ENCODE data around the gene LRRC57. TPM values are rescaled to one million over a fixed set of nuclear protein-coding genes. Genes with fewer than 3 reads are reported as not detected.

Gene LRRC57
- total RNA-seq, 1 experiment from 2014 or later, result 32.3 TPM

GRCh38 chr15:42549741-42550392 lies 1.3 kb upstream of the LRRC57 start:
- DNase-seq (ENCODE audit: low read depth), result no peak

DNA sequence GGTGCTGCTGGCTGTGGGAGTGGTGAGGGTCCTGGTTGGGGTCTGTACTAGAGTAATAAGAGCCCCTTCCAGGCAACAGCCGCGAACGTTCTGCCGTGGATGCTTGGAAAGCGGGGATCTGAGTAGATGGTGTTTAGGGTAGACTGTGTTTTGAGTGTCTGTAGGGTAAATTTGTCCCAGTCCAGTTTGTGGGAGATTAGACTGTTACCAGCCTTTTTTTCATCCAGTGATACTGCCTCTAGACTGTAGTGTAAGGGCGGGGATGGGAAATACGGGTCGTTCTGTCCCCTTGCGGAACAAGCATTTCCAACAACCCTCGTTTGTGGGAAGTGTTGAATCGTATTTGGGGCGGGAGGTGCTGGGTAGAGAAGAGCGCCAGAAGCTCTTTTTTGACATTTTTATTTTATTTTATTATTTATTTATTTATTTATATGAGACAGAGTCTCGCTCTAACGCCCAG lies 469 bp upstream of the LRRC57 start:
- DNase-seq (ENCODE audit: low read depth), result peak; percentile 54

DNA sequence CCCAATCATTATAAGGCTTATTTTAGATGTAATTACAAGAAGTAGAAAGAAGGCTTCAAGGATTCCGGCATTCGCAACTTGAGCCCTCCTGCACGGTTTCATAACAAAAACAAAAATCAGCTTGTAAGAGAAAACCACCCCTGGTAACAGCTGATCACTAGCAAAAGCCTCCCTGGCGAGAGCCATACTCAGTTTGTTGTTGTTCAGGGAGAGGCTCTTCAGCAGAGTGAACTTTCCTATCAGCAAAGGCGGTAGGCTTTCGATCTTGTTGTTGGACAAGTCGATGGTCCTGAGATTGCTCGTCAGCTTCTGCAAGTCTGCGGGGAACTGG lies 710 bp downstream of the LRRC57 start:
- DNase-seq (ENCODE audit: low read depth), result no peak

- no peak for DNase-seq (ENCODE audit: low read depth)
These were observed 3.6 kb downstream of the LRRC57 start for GRCh38 chr15:42544853-42545629.

DNA sequence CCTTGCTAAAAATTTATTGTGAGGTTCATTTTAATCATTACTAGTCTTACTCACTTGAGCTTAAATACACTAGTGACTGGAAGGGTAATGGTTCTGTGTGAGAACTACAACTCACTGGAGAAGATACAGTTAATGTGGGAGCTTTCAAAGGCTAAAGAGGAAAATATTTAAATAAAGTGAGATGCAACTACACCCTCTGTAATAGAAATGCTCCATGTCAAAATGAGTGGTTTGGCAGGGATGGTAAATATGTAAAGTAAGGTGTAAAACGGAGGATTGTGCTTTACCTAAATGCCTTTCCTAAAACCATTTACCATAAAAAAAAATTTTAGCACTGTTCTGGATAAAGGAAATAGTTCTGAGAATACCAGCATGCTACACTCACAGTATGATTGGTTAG lies 15.3 kb downstream of the LRRC57 start:
- DNase-seq (ENCODE audit: low read depth), result no peak

GRCh38 chr15:42528970-42529369 lies 19.6 kb downstream of the LRRC57 start:
- no peak for DNase-seq (ENCODE audit: low read depth)

DNA sequence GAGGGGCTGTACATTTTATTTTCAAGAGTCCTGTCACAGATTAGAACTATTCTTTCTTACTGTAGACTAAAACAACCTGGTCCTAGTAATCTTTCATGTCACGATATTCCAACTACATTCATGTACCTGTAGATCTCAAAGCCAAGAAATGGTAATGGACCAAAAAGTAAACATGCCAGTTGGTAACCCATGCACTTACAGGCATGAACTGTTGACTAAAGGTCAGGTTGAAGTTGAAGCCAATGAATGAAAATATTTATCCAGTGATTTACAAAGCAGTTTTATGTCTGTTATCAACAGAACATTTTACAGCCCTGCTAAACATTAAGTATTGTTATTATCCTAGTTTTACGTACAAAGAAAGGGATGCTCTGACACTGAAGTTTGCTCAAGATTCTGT lies 25.3 kb downstream of the LRRC57 start:
- no peak for DNase-seq (ENCODE audit: low read depth)

- DNase-seq (ENCODE audit: low read depth), result no peak
These were observed 37.6 kb downstream of the LRRC57 start for GRCh38 chr15:42511007-42511391.

GRCh38 chr15:42510258-42511006 lies 38.2 kb downstream of the LRRC57 start:
- DNase-seq (ENCODE audit: low read depth), result no peak

DNA sequence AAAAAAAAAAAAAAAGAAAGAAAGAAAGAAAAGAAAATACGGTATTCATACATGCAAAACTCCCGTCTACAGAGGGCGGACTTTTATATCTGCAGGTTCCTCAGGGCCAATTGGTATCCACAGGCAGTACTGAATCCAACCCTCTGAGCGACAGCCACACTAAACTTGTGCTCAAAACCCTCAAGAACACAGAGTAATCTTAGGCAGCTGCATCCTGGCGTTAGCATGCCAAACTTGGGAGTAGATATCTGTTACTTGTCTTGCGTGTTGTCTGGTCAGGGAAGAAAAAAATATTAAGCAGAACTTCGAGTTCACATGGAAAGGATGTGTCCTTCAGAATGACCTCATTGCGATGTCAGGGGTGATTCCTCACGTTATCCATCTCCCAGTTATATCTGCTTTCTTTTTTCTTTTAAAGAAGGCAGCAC lies 40.3 kb downstream of the LRRC57 start:
- DNase-seq (ENCODE audit: low read depth), result no peak

- DNase-seq (ENCODE audit: low read depth), result no peak
These were observed 41.1 kb downstream of the LRRC57 start for GRCh38 chr15:42507514-42507913.

- DNase-seq (ENCODE audit: low read depth), result no peak
These were observed 44.0 kb downstream of the LRRC57 start for GRCh38 chr15:42504631-42505030.

- DNase-seq (ENCODE audit: low read depth), result no peak
These were observed 44.8 kb downstream of the LRRC57 start for GRCh38 chr15:42503825-42504224.

DNA sequence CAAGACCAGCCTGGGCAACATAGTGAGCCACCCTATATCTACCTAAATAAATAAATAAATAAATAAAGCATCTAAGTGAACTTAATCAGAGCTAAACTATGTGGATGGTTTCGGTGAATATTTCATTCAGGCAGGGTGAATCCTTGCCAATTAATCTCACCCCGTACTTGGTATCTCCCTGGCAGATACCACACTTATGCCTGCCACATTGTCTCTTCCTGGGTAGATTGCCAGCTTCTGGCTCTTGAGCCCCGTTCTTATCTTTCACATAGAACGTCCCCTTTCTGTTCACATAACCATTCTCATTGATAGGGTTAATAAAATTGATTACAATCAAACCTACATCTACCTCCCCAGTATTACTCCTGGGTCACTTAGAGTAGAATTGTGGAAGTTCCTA lies 46.1 kb downstream of the LRRC57 start:
- DNase-seq (ENCODE audit: low read depth), result no peak

- DNase-seq (ENCODE audit: low read depth), result no peak
These were observed 48.6 kb downstream of the LRRC57 start for GRCh38 chr15:42499858-42500609.

DNA sequence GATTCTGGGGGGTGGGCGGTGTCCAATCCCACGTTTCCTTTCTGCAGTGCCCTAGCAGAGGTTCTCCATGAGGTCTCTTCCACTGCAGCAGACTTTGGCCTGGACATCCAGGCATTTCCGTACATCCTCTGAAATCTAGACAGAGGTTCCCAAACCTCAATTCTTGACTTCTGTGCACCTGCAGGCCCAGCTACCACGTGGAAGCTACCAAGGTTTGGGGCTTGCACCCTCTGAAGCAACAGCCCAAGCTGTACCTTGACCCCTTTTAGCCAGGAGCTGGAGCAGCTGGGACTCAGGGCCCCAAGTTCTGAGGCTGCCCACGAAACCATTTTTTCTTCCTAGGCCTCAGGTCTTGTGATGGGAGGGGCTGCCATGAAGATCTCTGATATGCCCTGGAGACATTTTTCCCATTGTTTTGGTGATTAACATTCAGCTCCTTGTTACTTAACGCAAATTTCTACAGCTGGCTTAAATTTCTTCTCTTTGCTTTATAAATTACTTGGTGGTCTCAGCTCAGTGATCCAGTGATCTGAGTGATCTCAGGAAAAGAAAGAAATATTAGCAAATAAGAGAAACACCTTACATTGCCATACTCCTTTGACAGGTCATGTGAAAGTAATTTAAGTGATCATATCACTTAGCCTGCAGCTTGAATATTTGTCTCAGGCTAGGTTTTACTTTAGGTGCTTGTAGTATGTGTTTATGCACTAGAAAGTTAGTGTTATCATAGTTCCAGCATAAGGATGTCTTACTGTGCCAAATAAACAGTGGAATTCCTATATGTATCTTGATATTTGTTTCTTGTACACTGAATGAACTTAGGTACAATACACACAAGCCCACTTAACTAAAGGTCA lies 50.2 kb downstream of the LRRC57 start:
- no peak for DNase-seq (ENCODE audit: low read depth)

DNA sequence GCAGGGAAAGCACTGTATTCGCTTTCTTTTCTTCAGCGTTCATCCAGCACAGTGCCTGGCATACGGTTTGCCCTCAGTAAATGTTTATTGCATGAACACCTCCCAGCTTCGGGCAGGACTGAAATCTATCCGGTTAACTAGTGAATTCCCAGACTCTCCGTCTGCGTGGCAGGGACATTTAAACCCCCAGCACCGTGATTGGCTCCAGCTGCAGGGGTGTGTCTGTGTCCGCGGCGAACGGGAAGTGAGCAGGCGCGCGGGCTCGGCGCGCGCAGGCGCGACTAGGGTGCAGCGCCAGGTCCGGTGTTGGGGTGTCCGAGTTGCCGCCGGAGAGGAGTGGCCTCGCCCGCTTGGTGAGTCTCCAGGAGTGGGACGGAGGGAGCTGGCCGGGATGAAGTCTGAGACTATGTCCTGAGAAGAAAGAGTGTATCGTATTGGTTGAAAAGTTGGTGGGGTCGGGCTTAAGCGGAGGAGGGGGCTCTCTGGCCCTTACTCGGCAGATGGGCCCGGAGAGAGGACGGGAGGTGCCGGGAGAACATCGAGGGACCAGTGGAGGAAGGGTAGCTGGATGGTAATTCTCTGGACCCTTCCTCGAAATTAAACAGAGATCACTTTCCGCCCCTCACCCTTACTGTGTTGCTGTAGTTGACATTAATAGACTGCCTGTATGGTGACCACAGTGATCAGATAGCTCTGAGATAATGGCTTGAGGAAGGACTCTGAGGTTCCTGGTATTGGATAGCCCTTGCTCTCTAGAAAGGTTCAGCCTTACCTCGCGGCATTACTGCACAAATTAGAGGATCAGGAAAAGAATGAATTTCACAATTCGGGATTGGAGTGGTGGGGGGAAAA lies 53.0 kb downstream of the LRRC57 start, which contains the start of gene SNAP23:
Gene SNAP23, plus strand, starts transcription at position 274 of the 852 bp plus-strand sequence. CDS start 16,213 bp downstream, outside the sequence.
- DNase-seq (ENCODE audit: low read depth), result peak; percentile 95

- DNase-seq (ENCODE audit: low read depth), result peak; percentile 82
These were observed 53.6 kb downstream of the LRRC57 start for GRCh38 chr15:42494998-42495360.

GRCh38 chr15:42493679-42494078 lies 54.9 kb downstream of the LRRC57 start:
- DNase-seq (ENCODE audit: low read depth), result no peak
